CD4-positive, alpha-beta memory T cell (primary cell): Measurements from ENCODE around the gene LHX5. TPM values are rescaled to one million over a fixed set of nuclear protein-coding genes. Genes with fewer than 3 reads are reported as not detected.

Source experiments
- CTCF ChIA-PET: fragments of 350-600 bp; sonication (Branson Sonifier 250); formaldehyde crosslinking; loops from one replicate; lab custom pipeline; 2021; ENCODE audit warnings: inconsistent platforms; ENCODE audit not compliant: partially characterized antibody; lab: Charles Lee
- POLR2A ChIA-PET: fragments of 350-600 bp; sonication (Branson Sonifier 250); formaldehyde crosslinking; loops from one replicate; lab custom pipeline; 2021; ENCODE audit not compliant: partially characterized antibody; lab: Charles Lee
- DNase-seq, 5 donors: peaks; one replicate each; pipeline versions ENCODE4 v3.0.0 to v3.0.0-alpha.2; 2020 to 2022; ENCODE audit warnings: mixed read lengths in 1 of 5
- H3K27ac ChIP-seq: one replicate; pipeline ENCODE4 v1.7.0; 2013; ENCODE audit warnings: low read depth, low read length
- H3K27me3 ChIP-seq: 2 replicates; pipeline ENCODE4 v1.7.0; 2013; ENCODE audit warnings: mild to moderate bottlenecking, low read length, moderate library complexity; ENCODE audit not compliant: insufficient read depth
- H3K36me3 ChIP-seq: 2 replicates; pipeline ENCODE4 v1.7.0; 2013; ENCODE audit warnings: mild to moderate bottlenecking, low read length, moderate library complexity; ENCODE audit not compliant: insufficient read depth
- H3K4me1 ChIP-seq: 2 replicates; pipeline ENCODE4 v1.7.0; 2013; ENCODE audit warnings: mild to moderate bottlenecking, low read length, moderate library complexity; ENCODE audit not compliant: insufficient read depth
- H3K4me3 ChIP-seq, 2 donors: one replicate each; pipeline ENCODE4 v1.7.0; 2013; ENCODE audit warnings: low read length in 2 of 2, mild to moderate bottlenecking in 1 of 2
- H3K9me3 ChIP-seq, 2 donors: one replicate each; pipeline ENCODE4 v1.7.0; 2013; ENCODE audit warnings: low read length in 2 of 2, control low read depth in 1 of 2; ENCODE audit not compliant: control insufficient read depth in 1 of 2
- H3K27ac Mint-ChIP-seq, 7 donors: one replicate each; pipeline ENCODE4 v1.8.0; 2020 to 2021; ENCODE audit warnings: mixed read lengths in 7 of 7, mild to moderate bottlenecking in 6 of 7, inconsistent platforms in 3 of 7, moderate library complexity in 3 of 7
- H3K27me3 Mint-ChIP-seq, 2 donors: one replicate each; pipeline ENCODE4 v1.8.0; 2020 to 2021; ENCODE audit warnings: mixed read lengths in 2 of 2
- H3K36me3 Mint-ChIP-seq, 2 donors: one replicate each; pipeline ENCODE4 v1.8.0; 2020 to 2021; ENCODE audit warnings: mixed read lengths in 2 of 2, inconsistent platforms in 1 of 2, mild to moderate bottlenecking in 1 of 2
- H3K4me1 Mint-ChIP-seq, 4 donors: one replicate each; pipeline ENCODE4 v1.8.0; 2020 to 2021; ENCODE audit warnings: mixed read lengths in 4 of 4, mild to moderate bottlenecking in 1 of 4
- H3K4me3 Mint-ChIP-seq, 8 donors: one replicate each; pipeline ENCODE4 v1.8.0; 2020 to 2021; ENCODE audit warnings: mixed read lengths in 8 of 8, mild to moderate bottlenecking in 7 of 8, moderate library complexity in 6 of 8, inconsistent platforms in 3 of 8
- H3K9me3 Mint-ChIP-seq, 8 donors: one replicate each; pipeline ENCODE4 v1.8.0; 2020 to 2021; ENCODE audit warnings: mixed read lengths in 8 of 8, mild to moderate bottlenecking in 5 of 8, inconsistent platforms in 3 of 8, moderate library complexity in 1 of 8
- intact Hi-C: fragments of 100-400 bp; cut with micrococcal nuclease; formaldehyde crosslinking; loops from one replicate; pipeline ENCODE4 v1.15.1; 2023
- polyA plus RNA-seq, 2 donors: library from polyadenylated mRNA; unstranded; fragments of 300-500 nt; fragmentation: Illumina TruSeq; gene quantifications; one replicate each; pipeline ENCODE4 v1.2.3, GENCODE V29; 2021
- total RNA-seq, 2 experiments: library from RNA; stranded (reverse); gene quantifications; one replicate each; pipeline ENCODE4 v1.2.3, GENCODE V29; 2021

LHX5 gene
- total and polyA plus RNA-seq, 4 experiments from 2014 or later: not detected

- intact Hi-C loops: no loop called here
- Histone ChIP-seq H3K27ac (no peak overlapping the region), H3K4me1 (peaks cover 9% of the 10 kb centered on the region), H3K4me3 (no peak overlapping the region), H3K9me3 (no peaks in the 10 kb centered on the region), H3K27me3 (peaks cover 40% of the 10 kb centered on the region), H3K36me3 (no peaks in the 10 kb centered on the region)
- Mint-ChIP-seq H3K27ac (no peak overlapping the region), H3K4me1 (peaks cover 6 to 26% (median 19%) of the 10 kb centered on the region in 4 donors), H3K4me3 (peak overlapping the region in 1 of 8 donors; percentile 29), H3K36me3 (no peaks in the 10 kb centered on the region), H3K9me3 (peaks cover 0 to 5% (median 0%) of the 10 kb centered on the region in 8 donors), H3K27me3 (peaks cover 51 to 52% of the 10 kb centered on the region in 2 donors)
- ChIA-PET POLR2A (no interaction called here), CTCF (no interaction called here)
- DNase-seq: no peak
Observed at GRCh38 chr12:113472191-113473121, 785 bp upstream of the LHX5 start.

DNA sequence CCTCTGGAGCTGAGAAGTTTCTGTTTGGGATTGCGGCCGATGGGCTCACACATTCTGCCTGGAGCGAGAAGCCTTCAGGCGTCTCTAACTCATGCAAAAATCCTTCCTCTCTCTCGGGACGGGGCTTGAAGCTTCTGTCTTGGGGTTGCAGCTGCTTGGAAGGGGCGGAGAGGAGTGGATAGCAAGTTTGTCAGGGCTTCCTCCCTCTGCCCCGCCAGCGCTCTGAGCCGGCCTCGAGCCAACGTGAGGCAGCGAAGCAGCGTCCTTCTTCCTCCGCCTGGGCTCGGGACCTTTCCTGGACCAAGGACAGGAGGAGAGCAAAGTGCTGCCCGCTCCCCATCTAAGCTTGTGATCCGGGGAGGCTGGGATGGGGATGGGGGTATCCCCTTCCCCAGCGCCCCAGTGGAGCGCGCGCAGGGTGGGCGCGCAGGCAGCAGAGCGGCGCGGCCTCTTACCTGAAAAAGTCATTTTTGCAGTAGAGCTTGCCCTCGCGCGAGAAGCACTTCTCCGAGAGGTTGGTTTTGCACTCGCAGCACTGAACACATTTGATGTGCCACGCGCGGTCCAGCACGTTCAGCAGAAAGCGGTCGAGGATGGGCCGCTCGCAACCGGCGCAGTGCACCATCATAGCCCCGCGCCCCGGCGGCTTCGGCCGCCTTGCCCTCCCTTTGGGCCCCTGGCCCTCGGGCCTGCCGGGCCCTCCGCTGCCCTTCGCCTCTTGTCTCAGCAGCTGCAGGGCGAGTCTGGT, 626 bp downstream of the LHX5 start:
- ChIA-PET CTCF (no interaction called here), POLR2A (no interaction called here)
- DNase-seq: no peak
- H3K27me3 Mint-ChIP-seq: peaks cover 59 to 62% of the 10 kb centered on the region in 2 donors
- H3K9me3 Mint-ChIP-seq: peaks cover 0 to 7% (median 0%) of the 10 kb centered on the region in 8 donors
- H3K27ac Mint-ChIP-seq: no peak overlapping the region
- no peak overlapping the region for H3K4me3 Mint-ChIP-seq
- H3K36me3 Mint-ChIP-seq: no peaks in the 10 kb centered on the region
- H3K4me3 ChIP-seq: no peak overlapping the region
- peaks cover 11 to 36% (median 24%) of the 10 kb centered on the region in 4 donors for H3K4me1 Mint-ChIP-seq
- H3K4me1 ChIP-seq: peaks cover 17% of the 10 kb centered on the region
- intact Hi-C loops: no loop called here
- H3K36me3 ChIP-seq: no peaks in the 10 kb centered on the region
- peaks cover 47% of the 10 kb centered on the region for H3K27me3 ChIP-seq
- no peaks in the 10 kb centered on the region for H3K9me3 ChIP-seq
- H3K27ac ChIP-seq: no peak overlapping the region

GRCh38 chr12:113469949-113470743, 1.5 kb downstream of the LHX5 start:
- DNase-seq: no peak
- Histone ChIP-seq H3K4me3 (no peak overlapping the region), H3K27ac (no peak overlapping the region), H3K27me3 (peaks cover 47% of the 10 kb centered on the region), H3K9me3 (no peaks in the 10 kb centered on the region), H3K36me3 (no peaks in the 10 kb centered on the region), H3K4me1 (peaks cover 21% of the 10 kb centered on the region)
- Mint-ChIP-seq H3K27me3 (peaks cover 57 to 61% of the 10 kb centered on the region in 2 donors), H3K27ac (no peak overlapping the region), H3K4me3 (no peak overlapping the region), H3K36me3 (no peaks in the 10 kb centered on the region), H3K4me1 (peaks cover 13 to 35% (median 26%) of the 10 kb centered on the region in 4 donors), H3K9me3 (peaks cover 0 to 5% (median 0%) of the 10 kb centered on the region in 8 donors)
- POLR2A ChIA-PET: no interaction called here
- CTCF ChIA-PET: no interaction called here
- intact Hi-C loops: no loop called here

GRCh38 chr12:113469224-113469948, 2.3 kb downstream of the LHX5 start:
- Mint-ChIP-seq H3K4me3 (no peak overlapping the region), H3K36me3 (no peaks in the 10 kb centered on the region), H3K9me3 (peaks cover 0 to 2% (median 0%) of the 10 kb centered on the region in 8 donors), H3K27ac (no peak overlapping the region), H3K27me3 (peaks cover 50 to 57% of the 10 kb centered on the region in 2 donors), H3K4me1 (peaks cover 12 to 31% (median 23%) of the 10 kb centered on the region in 4 donors)
- Histone ChIP-seq H3K36me3 (no peaks in the 10 kb centered on the region), H3K27ac (no peak overlapping the region), H3K4me3 (no peak overlapping the region), H3K27me3 (peaks cover 40% of the 10 kb centered on the region), H3K9me3 (no peaks in the 10 kb centered on the region), H3K4me1 (peaks cover 29% of the 10 kb centered on the region)
- no peak for DNase-seq
- intact Hi-C loops: no loop called here
- POLR2A ChIA-PET: no interaction called here
- CTCF ChIA-PET: no interaction called here

DNA sequence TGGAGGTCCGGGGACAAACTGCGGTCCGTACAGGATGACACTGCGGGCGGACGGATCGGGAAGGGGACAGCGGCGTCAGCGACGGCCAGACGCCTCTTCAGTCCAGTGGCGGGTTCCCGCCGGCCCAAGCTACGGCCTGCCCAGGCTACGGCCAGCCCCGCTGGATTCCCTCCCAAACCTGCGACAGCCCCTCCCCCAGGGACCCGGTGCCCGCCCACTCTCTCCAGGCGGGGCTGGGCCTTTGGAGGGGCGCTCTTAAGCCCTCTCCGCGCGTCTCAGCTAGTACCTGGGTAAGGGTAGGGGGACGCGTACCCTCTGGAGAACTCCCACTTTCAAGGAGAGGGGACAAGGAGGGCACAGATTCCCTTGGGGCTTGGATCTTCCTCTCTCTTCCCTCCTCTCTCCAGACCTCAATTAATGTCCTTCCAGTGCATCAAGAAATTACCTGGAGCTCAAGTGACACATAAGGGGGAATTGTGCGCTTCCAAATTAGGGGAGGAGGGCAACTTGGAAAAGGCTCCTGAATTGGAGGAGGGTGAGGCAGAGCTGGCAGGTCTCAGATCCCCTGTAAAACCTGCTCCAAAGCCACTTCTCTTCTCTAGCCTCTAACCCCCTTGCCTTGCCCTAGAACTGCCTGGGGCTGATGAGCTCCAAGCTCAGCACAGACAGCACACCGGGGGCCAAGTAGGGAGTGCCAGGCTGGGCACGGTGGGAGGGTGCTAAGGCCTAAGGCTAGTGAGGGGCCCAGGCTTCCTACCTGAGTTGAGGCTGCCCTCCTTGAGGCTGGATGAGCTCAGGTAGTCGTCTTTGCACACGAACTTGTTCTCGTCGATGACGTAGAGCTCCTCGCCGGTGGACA, 3.1 kb downstream of the LHX5 start:
- Histone ChIP-seq H3K4me1 (peaks cover 31% of the 10 kb centered on the region), H3K4me3 (no peak overlapping the region)

More for the DNA sequence above, 3.1 kb downstream of the LHX5 start:
- H3K9me3 ChIP-seq: no peaks in the 10 kb centered on the region
- DNase-seq: no peak
- intact Hi-C loops: no loop called here
- peaks cover 15 to 36% (median 25%) of the 10 kb centered on the region in 4 donors for H3K4me1 Mint-ChIP-seq
- peaks cover 0 to 3% (median 0%) of the 10 kb centered on the region in 8 donors for H3K9me3 Mint-ChIP-seq
- peaks cover 41% of the 10 kb centered on the region for H3K27me3 ChIP-seq
- no peak overlapping the region for H3K27ac ChIP-seq
- no peaks in the 10 kb centered on the region for H3K36me3 ChIP-seq
- POLR2A ChIA-PET: no interaction called here
- CTCF ChIA-PET: no interaction called here
- H3K27ac Mint-ChIP-seq: no peak overlapping the region
- no peaks in the 10 kb centered on the region for H3K36me3 Mint-ChIP-seq
- peaks cover 50 to 57% of the 10 kb centered on the region in 2 donors for H3K27me3 Mint-ChIP-seq
- peak overlapping the region in 3 of 8 donors; percentile 5 to 62 (median 43) for H3K4me3 Mint-ChIP-seq
